SU-DHL-6 (cell line): ENCODE measurements around the gene CDK14.

ENCODE experiments used
- H2AFZ ChIP-seq: fragments of 200-600 bp; sonication (generic); 2 replicates; pipeline ENCODE4 v1.6.1; 2014; ENCODE audit warnings: low read depth, mild to moderate bottlenecking, moderate library complexity, mixed read lengths, antibody characterized with exemption, low read length; ENCODE audit not compliant: severe bottlenecking
- H3F3A ChIP-seq: fragments of 200-600 bp; shearing (Covaris generic); 2 replicates; pipeline ENCODE4 v1.6.0; 2016; ENCODE audit warnings: antibody characterized with exemption, mild to moderate bottlenecking; ENCODE audit not compliant: insufficient read depth
- H3K27ac ChIP-seq: fragments of 200-600 bp; sonication (generic); 2 replicates; pipeline ENCODE4 v1.5.1; 2016; ENCODE audit warnings: low read depth, mild to moderate bottlenecking, low read length, moderate library complexity, mixed read lengths
- H3K27me3 ChIP-seq: fragments of 200-600 bp; sonication (generic), shearing (Covaris generic); 2 replicates; pipeline ENCODE4 v1.6.0; 2014; ENCODE audit warnings: mild to moderate bottlenecking, low read length
- H3K36me3 ChIP-seq: fragments of 200-600 bp; sonication (generic); 2 replicates; pipeline ENCODE4 v1.6.1; 2014; ENCODE audit warnings: mild to moderate bottlenecking, low read length, mixed read lengths
- H3K4me2 ChIP-seq: fragments of 300-600, 200-600 bp; shearing (Covaris generic), sonication (generic); 2 replicates; pipeline ENCODE4 v1.6.0; 2014; ENCODE audit warnings: low read length, low read depth, mild to moderate bottlenecking; ENCODE audit not compliant: poor library complexity, severe bottlenecking
- H3K4me3 ChIP-seq: fragments of 200-600 bp; sonication (generic); 2 replicates; pipeline ENCODE4 v1.5.1; 2014; ENCODE audit warnings: antibody characterized with exemption, low read length, mild to moderate bottlenecking, mixed read lengths; ENCODE audit not compliant: insufficient read depth, poor library complexity, severe bottlenecking
- H3K79me2 ChIP-seq: fragments of 200-600 bp; sonication (generic); 2 replicates; pipeline ENCODE4 v1.6.1; 2014; ENCODE audit warnings: mild to moderate bottlenecking, low read length, moderate library complexity; ENCODE audit not compliant: insufficient read depth
- H3K9ac ChIP-seq: fragments of 200-600 bp; sonication (generic); 2 replicates; pipeline ENCODE4 v1.7.0; 2014; ENCODE audit warnings: mild to moderate bottlenecking, low read length
- H3K9me2 ChIP-seq: fragments of 200-600 bp; sonication (generic); replicated peaks from 2 replicates; pipeline ENCODE4 v1.6.1; 2014; ENCODE audit warnings: low read length; ENCODE audit not compliant: insufficient read depth
- H3K9me3 ChIP-seq: fragments of 200-600 bp; sonication (generic); 2 replicates; pipeline ENCODE4 v1.6.1; 2014; ENCODE audit warnings: low read length, mixed read lengths; ENCODE audit not compliant: insufficient read depth
- H4K20me1 ChIP-seq: fragments of 200-600 bp; sonication (generic); 2 replicates; pipeline ENCODE4 v1.6.1; 2014; ENCODE audit warnings: low read depth, mild to moderate bottlenecking, antibody characterized with exemption, low read length, moderate library complexity, mixed read lengths
- CTCF ChIP-seq: fragments of 200-600 bp; sonication (generic); IDR thresholded peaks from one replicate; pipeline ENCODE4 v1.5.1; 2017; ENCODE audit warnings: antibody characterized with exemption, mild to moderate bottlenecking, low read length, moderate library complexity; ENCODE audit not compliant: insufficient read depth, poor library complexity, severe bottlenecking
- EZH2phosphoT487 ChIP-seq: fragments of 200-600 bp; sonication (generic), shearing (Covaris generic); conservative IDR thresholded peaks from 2 replicates; pipeline ENCODE4 v1.6.1; 2018; ENCODE audit warnings: mild to moderate bottlenecking, antibody characterized with exemption, low read length, moderate library complexity, mixed read lengths

The CDK14 gene

GRCh38 chr7:90660100-90660499, 64.0 kb downstream of the CDK14 start:
- Histone ChIP-seq H3F3A (no peaks in the 10 kb centered on the region), H3K4me3 (no peak overlapping the region), H3K9me3 (no peaks in the 10 kb centered on the region), H3K79me2 (no peaks in the 10 kb centered on the region), H3K9me2 (no peaks in the 10 kb centered on the region), H3K9ac (no peak overlapping the region), H2AFZ (no peak overlapping the region), H3K4me2 (no peak overlapping the region), H3K36me3 (no peaks in the 10 kb centered on the region), H4K20me1 (peaks cover 4% of the 10 kb centered on the region; the same call in 1 of the 2 replicates), H3K27me3 (no peaks in the 10 kb centered on the region), H3K27ac (no peak overlapping the region)
- no peak for TF ChIP-seq EZH2phosphoT487
- no peak for TF ChIP-seq CTCF

GRCh38 chr7:90660819-90661218, 64.7 kb downstream of the CDK14 start:
- no peaks in the 10 kb centered on the region for H3K9me3 ChIP-seq
- H3K27me3 ChIP-seq: no peaks in the 10 kb centered on the region
- H3K9ac ChIP-seq: no peak overlapping the region
- no peaks in the 10 kb centered on the region for H3K79me2 ChIP-seq
- H3F3A ChIP-seq: no peaks in the 10 kb centered on the region
- no peak overlapping the region for H3K4me2 ChIP-seq
- H3K4me3 ChIP-seq: no peak overlapping the region
- H3K9me2 ChIP-seq: no peaks in the 10 kb centered on the region
- H2AFZ ChIP-seq: no peak overlapping the region
- TF ChIP-seq EZH2phosphoT487 (no peak), CTCF (no peak)
- H3K36me3 ChIP-seq: no peaks in the 10 kb centered on the region
- peaks cover 4% of the 10 kb centered on the region; the same call in 1 of the 2 replicates for H4K20me1 ChIP-seq
- no peak overlapping the region for H3K27ac ChIP-seq

GRCh38 chr7:90661290-90662151, 65.4 kb downstream of the CDK14 start:
- TF ChIP-seq EZH2phosphoT487 (no peak), CTCF (no peak)
- Histone ChIP-seq H3F3A (no peaks in the 10 kb centered on the region), H3K4me3 (no peak overlapping the region), H3K4me2 (no peak overlapping the region), H3K79me2 (no peaks in the 10 kb centered on the region), H3K9ac (no peak overlapping the region), H3K36me3 (no peaks in the 10 kb centered on the region), H2AFZ (no peak overlapping the region), H3K9me2 (no peaks in the 10 kb centered on the region), H3K27ac (no peak overlapping the region), H3K27me3 (no peaks in the 10 kb centered on the region), H3K9me3 (no peaks in the 10 kb centered on the region), H4K20me1 (peaks cover 4% of the 10 kb centered on the region; the same call in 1 of the 2 replicates)
